Measurements from ENCODE around the gene EPHB6.

Gene EPHB6

DNA sequence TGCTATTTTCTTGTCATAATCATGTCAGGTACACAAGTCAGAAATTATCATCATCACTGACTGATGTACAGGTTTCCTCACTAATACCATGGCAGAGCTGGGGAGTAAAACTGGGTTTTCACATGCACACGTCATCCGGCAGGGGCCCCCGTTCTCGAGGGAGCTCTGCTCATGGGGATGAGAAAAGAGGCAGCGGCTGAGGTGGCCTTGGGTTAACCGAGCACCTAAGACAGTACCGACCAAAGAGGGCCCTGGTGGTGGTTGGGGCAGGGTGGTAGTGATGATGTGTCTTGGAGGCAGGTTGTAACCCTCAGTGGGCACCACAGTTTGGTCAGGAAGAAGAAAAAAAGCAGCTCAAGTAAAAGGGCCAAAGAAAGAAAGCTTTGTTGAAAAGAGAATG is 42.8 kb downstream of the EPHB6 start:
- no peak for DNase-seq

DNA sequence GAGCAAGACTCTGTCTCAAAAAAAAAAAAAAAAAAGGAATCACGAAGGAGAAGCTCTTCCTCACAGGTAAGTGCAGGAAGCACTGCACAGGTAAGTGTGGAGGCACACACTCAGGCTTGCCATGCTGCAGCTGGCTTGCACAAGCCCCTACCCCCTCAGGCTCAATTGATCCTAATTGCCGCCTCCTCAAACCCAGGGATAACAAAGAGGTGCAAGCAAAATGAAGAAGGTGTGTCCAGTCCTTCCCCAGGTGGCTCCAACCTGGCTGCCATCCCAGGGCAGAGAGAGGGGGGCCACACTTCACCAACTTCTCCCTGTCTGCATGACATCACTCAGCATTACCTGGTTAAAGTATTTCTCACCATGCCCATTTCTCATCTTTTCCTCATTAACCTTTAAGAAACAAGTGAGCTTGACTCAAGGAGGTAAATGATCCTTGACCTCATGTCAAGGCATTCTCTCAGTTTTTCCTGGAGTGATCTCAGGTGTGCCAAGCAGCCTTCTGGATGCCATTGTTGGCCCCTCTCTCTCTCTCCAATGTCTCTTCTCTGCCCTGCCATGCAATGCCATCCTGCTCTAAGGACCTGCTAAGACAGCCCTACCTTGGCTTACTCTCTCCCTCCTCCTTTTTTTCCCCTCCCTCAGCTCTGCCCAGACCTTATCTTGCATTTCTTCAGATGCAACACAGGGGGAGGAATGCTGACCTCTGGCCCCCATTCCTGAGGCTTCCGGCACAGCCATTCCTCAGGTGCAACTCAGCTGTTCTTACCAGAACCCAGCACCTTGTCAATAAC is 43.7 kb downstream of the EPHB6 start:
- DNase-seq, result no peak

DNA sequence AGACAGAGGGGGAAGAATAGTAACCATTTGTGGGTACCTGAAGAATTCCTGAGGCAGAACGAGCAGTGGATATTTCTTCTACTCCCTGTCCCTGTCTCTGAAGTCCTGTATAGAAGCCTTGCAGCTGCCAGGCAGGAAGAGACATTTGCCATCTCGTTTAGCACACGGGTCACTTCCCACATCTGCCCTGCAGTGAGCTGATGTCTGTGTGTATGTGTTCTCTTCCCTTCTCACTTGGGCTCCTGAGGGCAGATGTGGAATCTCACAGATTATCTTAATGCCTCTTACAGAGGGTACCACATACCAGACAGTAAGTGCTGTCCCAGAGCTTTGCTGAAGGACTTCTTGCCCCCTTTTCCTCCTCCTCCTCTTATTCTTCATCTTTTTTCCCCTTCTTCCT is 44.8 kb downstream of the EPHB6 start:
- DNase-seq, result no peak

DNA sequence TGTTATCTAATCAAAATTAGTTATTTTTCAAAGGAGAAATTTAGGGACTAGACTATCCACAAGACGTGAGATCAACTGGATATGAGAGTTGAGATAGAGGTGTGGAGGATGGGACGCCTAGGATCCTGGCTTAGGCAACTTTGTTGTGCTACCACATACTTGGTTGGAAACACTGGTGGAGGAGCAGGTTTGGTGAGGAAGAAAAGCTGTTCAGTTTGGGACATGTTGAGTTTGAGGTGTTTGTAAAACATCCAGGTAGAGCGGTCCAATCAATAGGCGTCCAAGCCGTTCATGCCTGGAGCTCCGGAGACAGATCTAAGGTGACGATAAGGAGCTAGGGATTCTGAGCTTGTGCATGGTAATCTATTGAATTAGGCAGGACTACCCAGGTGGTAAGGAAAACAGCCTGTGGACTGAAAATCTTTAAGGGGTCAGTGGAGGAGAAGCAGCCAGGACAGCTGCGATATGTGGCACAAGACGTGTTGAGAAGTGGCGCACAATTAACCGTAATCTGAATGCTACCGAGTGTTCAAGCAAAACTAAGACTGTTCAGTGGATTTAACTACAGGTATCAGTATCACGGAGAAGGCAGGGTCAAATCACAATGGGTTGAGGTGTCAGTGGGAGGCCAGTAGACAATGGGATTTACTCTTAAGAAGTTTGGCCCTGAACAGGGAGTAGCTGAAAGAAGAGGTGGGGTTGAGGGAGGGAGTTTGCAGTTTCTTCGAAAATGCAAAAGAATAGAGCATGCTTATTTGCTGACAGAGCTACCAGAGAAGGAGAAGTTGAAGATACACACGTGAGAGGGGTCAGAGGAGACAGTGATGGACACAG is 46.8 kb downstream of the EPHB6 start:
- DNase-seq, result no peak

DNA sequence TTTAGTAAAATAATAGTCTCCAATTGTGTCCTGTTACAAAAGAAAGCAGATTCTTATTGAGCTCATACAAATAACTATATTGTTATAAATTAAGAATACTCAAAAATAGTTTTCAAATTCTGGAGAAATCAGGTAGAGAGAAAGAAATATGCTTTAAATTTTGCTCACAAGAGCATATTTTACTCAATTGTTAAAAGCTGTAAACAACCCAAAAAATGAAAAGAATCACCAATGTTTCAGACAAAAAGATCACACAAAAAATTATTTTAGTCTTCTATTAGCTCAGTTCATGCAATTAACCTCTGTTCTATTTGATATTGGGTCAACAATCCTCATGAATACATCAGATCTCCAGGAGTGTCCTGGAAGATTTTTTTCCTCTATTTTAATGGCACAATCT is 49.3 kb downstream of the EPHB6 start:
- no peak for DNase-seq

- no peak for DNase-seq
These were observed 50.9 kb downstream of the EPHB6 start for GRCh38 chr7:142905759-142906158.

GRCh38 chr7:142906643-142907042 is 51.8 kb downstream of the EPHB6 start:
- no peak for DNase-seq

- no peak for DNase-seq
These were observed 53.4 kb downstream of the EPHB6 start for GRCh38 chr7:142908290-142908689.

- no peak for DNase-seq
These were observed 54.3 kb downstream of the EPHB6 start for GRCh38 chr7:142908921-142909890.

DNA sequence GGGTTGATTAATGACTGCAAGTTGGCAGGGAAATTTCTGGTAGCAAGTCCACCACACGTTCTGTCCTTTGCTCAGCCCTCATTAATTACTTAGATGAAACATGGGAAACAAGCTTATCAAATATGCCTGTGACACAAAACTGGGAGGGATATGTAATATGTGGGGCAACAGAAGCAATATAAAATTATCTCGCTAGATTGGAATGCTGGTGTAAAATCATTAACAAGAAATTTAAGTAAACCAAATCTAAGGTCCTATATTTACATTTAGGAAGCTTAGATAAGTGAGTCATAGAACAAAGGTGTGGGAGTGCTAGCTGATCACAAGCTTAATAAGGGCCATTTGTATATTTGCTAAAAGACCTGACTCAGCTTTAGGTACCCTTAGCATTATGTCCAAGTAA is 55.2 kb downstream of the EPHB6 start:
- DNase-seq, result no peak

- DNase-seq, result no peak
These were observed 55.6 kb downstream of the EPHB6 start for GRCh38 chr7:142910481-142910880.

- no peak for DNase-seq
These were observed 58.2 kb downstream of the EPHB6 start for GRCh38 chr7:142913051-142913450.

DNA sequence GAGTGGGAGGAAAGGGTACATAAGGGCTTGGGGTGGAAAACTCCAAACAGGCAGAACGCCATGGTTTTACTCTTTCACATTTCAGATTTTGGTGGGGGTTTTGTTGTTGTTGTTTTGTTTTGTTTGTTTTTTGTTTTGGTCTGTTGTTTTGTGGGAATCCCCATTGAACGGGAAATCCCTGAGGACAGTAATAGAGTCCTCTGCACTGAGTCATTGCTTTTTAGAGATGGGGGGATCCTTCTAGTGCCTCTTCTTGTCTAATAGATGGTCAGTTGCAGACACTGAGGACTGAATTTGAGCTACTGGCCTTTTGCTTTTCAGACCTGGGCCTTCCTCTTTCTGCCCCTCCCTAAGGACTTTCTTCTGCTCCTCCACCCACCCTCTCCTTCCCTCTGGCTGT is 58.7 kb downstream of the EPHB6 start:
- DNase-seq, result no peak

- DNase-seq, result no peak
These were observed 59.2 kb downstream of the EPHB6 start for GRCh38 chr7:142914121-142914520.

GRCh38 chr7:142915315-142915714 is 60.4 kb downstream of the EPHB6 start:
- no peak for DNase-seq

GRCh38 chr7:142916508-142916907 is 61.6 kb downstream of the EPHB6 start:
- no peak for DNase-seq

DNA sequence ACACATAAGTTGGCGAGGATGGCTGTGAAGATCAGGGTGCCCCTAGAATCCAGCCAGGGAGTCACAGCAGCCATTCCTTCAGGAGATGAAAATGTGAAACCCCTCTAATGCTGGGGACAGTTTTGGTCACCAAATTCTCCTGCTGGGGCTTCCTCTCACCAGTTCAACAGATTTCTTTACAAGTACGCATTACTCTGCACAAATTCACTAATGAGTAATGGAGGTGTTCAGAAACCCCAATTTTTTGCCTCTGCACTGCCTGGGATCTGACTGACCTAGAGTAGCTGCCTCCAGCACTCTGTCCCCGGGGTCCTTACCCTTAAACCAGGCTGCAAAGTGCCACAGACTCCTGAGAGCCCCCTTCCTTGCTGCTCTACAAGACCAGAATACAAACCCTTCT is 62.6 kb downstream of the EPHB6 start:
- no peak for DNase-seq

DNA sequence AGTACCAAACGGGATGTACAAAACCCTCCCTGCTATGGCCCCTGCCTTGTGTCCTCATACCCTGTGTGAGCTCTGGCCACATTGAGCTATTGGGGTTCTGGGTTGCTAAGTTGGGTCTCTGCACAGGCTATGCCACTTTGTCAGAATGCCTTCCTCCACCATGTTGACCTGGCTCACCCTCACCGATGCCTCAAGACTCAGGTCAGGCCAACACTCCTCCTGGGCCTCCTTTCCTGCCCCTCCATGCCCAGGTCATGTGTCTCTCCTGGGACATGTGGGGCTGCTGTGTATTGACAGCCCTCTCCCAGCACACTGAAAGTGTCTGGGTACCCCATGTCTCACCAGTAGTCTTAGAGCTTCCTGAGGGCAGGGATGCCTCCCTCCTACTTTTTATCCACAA is 64.0 kb downstream of the EPHB6 start:
- no peak for DNase-seq

DNA sequence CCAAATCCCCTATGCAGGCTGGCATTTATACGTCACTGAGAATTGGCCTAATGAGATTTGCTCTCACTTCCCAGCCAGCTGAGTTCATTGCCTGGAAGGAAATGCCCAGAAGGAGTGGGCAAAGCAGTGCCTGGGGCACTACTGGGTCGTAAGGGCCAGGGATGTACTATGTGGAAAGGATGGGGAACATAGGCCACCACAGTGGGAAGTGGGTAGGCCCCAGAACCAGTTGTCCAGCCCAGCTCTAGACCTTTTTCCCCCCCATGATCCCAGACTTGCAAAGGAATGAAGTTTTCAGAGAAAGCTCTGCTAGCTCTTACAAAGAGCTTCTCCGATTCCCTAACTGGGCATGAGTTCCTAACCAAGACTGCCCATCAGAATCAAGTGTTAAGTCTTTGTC is 64.8 kb downstream of the EPHB6 start:
- DNase-seq, result no peak

Measured in NCI-H524 (cell line).